Tibial nerve (tissue), 4 donors: ENCODE data around the gene MLKL. TPM values are rescaled to one million over a fixed set of nuclear protein-coding genes. Genes with fewer than 3 reads are reported as not detected.

Experiments used
- DNase-seq, 2 donors: peaks; one replicate each; pipeline ENCODE4 v3.0.0-alpha.2; 2019; ENCODE audit warnings: low spot score in 2 of 2
- H3K27ac ChIP-seq, 4 donors: fragments of 200-600 bp; sonication (generic) in 3 of 4; one replicate each; pipeline ENCODE4 v1.5.1; 2017 to 2019; ENCODE audit warnings: mild to moderate bottlenecking in 1 of 4
- H3K27me3 ChIP-seq, 2 donors: fragments of 200-600 bp; sonication (generic) in 1 of 2; one replicate each; pipeline versions ENCODE4 v1.5.1 to v1.6.0; 2017 to 2019
- H3K36me3 ChIP-seq, 3 donors: fragments of 200-600 bp; sonication (generic); one replicate each; pipeline ENCODE4 v1.5.1; 2018 to 2019
- H3K4me1 ChIP-seq, 4 donors: fragments of 200-600 bp; sonication (generic) in 3 of 4; one replicate each; pipeline ENCODE4 v1.5.1; 2017 to 2019
- H3K4me3 ChIP-seq, 4 donors: fragments of 200-600 bp; sonication (generic) in 3 of 4; one replicate each; pipeline ENCODE4 v1.5.1; 2017 to 2019; ENCODE audit warnings: mild to moderate bottlenecking in 1 of 4, moderate library complexity in 1 of 4
- H3K9me3 ChIP-seq, 4 donors: fragments of 200-600 bp; sonication (generic) in 3 of 4; one replicate each; pipeline ENCODE4 v1.5.1; 2017 to 2019
- CTCF ChIP-seq, 5 experiments: fragments of 200-600 bp in 3 of 5; fragments of 450-650 bp in 2 of 5; sonication (generic) in 3 of 5; IDR thresholded peaks; one replicate each; pipeline ENCODE4 v1.5.1; 2016 to 2019; ENCODE audit warnings: antibody characterized with exemption in 5 of 5, mild to moderate bottlenecking in 3 of 5, moderate library complexity in 2 of 5
- EP300 ChIP-seq, 2 donors: sonication (generic); formaldehyde crosslinking; IDR thresholded peaks; one replicate each; pipeline ENCODE4 v1.6.1; 2017; ENCODE audit warnings: antibody characterized with exemption in 2 of 2, mild to moderate bottlenecking in 1 of 2
- POLR2A ChIP-seq, 2 donors: fragments of 450-650 bp; IDR thresholded peaks; one replicate each; pipeline ENCODE4 v1.6.1; 2017; ENCODE audit warnings: antibody characterized with exemption in 2 of 2, mild to moderate bottlenecking in 2 of 2, moderate library complexity in 2 of 2
- WGBS, 2 donors: methylation state at CpG; one replicate each; pipeline ENCODE4 v1.1.5; 2018; 5-methylcytosine and 5-hydroxymethylcytosine counted together
- total RNA-seq, 4 donors: library from RNA; depleted of rRNA; stranded (reverse); fragments of >200 nt; gene quantifications; one replicate each; pipeline ENCODE4 v1.1.0, GENCODE V29; 2016

Gene MLKL
- total RNA-seq, 4 donors from 2014 or later = 4.8 to 22.8 (median 10.2) TPM

- Histone ChIP-seq H3K27ac (peak overlapping the region in 2 of 4 donors; percentile 53 to 93), H3K36me3 (no peaks in the 10 kb centered on the region), H3K27me3 (no peaks in the 10 kb centered on the region), H3K4me3 (no peak overlapping the region), H3K4me1 (peaks cover 0 to 26% (median 2%) of the 10 kb centered on the region in 4 donors), H3K9me3 (no peaks in the 10 kb centered on the region)
- DNase-seq = no peak
- TF ChIP-seq CTCF (IDR thresholded peaks at IDR 0.05) (no peak), POLR2A (IDR thresholded peaks at IDR 0.05) (no peak)
- WGBS, 2 donors = 88 to 92% methylated on average over 15 of the region's 15 CpGs
Measured at GRCh38 chr16:74732707-74733350, 32.2 kb upstream of the MLKL start.

- H3K27me3 ChIP-seq = no peaks in the 10 kb centered on the region
- peaks cover 0 to 4% (median 0%) of the 10 kb centered on the region in 3 donors for H3K36me3 ChIP-seq
- H3K27ac ChIP-seq = peak overlapping the region in 1 of 4 donors; percentile 44
- no peak overlapping the region for H3K4me3 ChIP-seq
- no peak for TF ChIP-seq EP300 (IDR thresholded peaks at IDR 0.05)
- TF ChIP-seq POLR2A (IDR thresholded peaks at IDR 0.05) = no peak
- no peak for TF ChIP-seq CTCF (IDR thresholded peaks at IDR 0.05)
- no peak for DNase-seq
- peaks cover 0 to 5% (median under 1%) of the 10 kb centered on the region in 4 donors for H3K9me3 ChIP-seq
- WGBS, 2 donors = 85 to 92% methylated on average over 8 of the region's 8 CpGs
- peaks cover 0 to 23% (median 2%) of the 10 kb centered on the region in 4 donors for H3K4me1 ChIP-seq
Measured at GRCh38 chr16:74731853-74732477, 31.3 kb upstream of the MLKL start.

- Histone ChIP-seq H3K27ac (peak overlapping the region in 2 of 4 donors; percentile 50 to 65), H3K4me1 (peaks cover 0 to 18% (median 7%) of the 10 kb centered on the region in 4 donors), H3K9me3 (peaks cover 0 to 13% (median 3%) of the 10 kb centered on the region in 4 donors), H3K27me3 (no peaks in the 10 kb centered on the region), H3K4me3 (no peak overlapping the region), H3K36me3 (peaks cover 0 to 9% (median 0%) of the 10 kb centered on the region in 3 donors)
- WGBS, 2 donors = 52 to 66% methylated on average over 9 to 11 of the region's 11 CpGs
- TF ChIP-seq POLR2A (IDR thresholded peaks at IDR 0.05) = no peak
- TF ChIP-seq EP300 (IDR thresholded peaks at IDR 0.05) = no peak
- TF ChIP-seq CTCF (IDR thresholded peaks at IDR 0.05) = no peak
- DNase-seq = no peak
Measured at GRCh38 chr16:74729783-74730683, 29.4 kb upstream of the MLKL start.

GRCh38 chr16:74727903-74728302 is 27.2 kb upstream of the MLKL start:
- 97% methylated on average over 4 of the region's 4 CpGs for WGBS, 2 donors
- H3K36me3 ChIP-seq = peaks cover 0 to 9% (median 0%) of the 10 kb centered on the region in 3 donors
- peaks cover 0 to 21% (median 12%) of the 10 kb centered on the region in 4 donors for H3K4me1 ChIP-seq
- no peak for DNase-seq
- peak overlapping the region in 1 of 4 donors; percentile 89 for H3K27ac ChIP-seq
- H3K9me3 ChIP-seq = peaks cover 0 to 13% (median 3%) of the 10 kb centered on the region in 4 donors
- no peak for TF ChIP-seq POLR2A (IDR thresholded peaks at IDR 0.05)
- TF ChIP-seq EP300 (IDR thresholded peaks at IDR 0.05) = no peak
- TF ChIP-seq CTCF (IDR thresholded peaks at IDR 0.05) = no peak
- H3K4me3 ChIP-seq = no peak overlapping the region
- no peaks in the 10 kb centered on the region for H3K27me3 ChIP-seq
